Spleen (tissue), 7 donors: Measurements from ENCODE around the gene RANBP17.

Source experiments
- POLR2A ChIP-seq, 3 donors: fragments of 450-650 bp; IDR thresholded peaks; one replicate each; pipeline ENCODE4 v1.5.1; 2017; ENCODE audit warnings: antibody characterized with exemption in 3 of 3, mild to moderate bottlenecking in 1 of 3
- POLR2AphosphoS5 ChIP-seq, 3 donors: sonication (generic); formaldehyde crosslinking; IDR thresholded peaks; one replicate each; pipeline ENCODE4 v1.5.1; 2017; ENCODE audit warnings: antibody characterized with exemption in 3 of 3
- TF ChIP-seq, protein P1 (sequence below), 11 experiments: fragments of 200-600 bp in 7 of 11; fragments of 450-650 bp in 4 of 11; sonication (generic) in 4 of 11; IDR thresholded peaks in 8 of 11; conservative IDR thresholded peaks in 3 of 11; 1 replicate in 7 of 11; 2 replicates in 4 of 11; pipeline versions ENCODE4 v1.4.0 to v1.8.0; 2016 to 2021; ENCODE audit warnings: antibody characterized with exemption in 11 of 11, inconsistent platforms in 4 of 11, mild to moderate bottlenecking in 1 of 11
- donor health status: DM: no; HTN: no; CAD: no; lungs with moderate emphysema.
- donor health status: DM: no; HTN: no; CAD: no.
- donor health status: DM: no; HTN: no; CAD: no.

DNA sequence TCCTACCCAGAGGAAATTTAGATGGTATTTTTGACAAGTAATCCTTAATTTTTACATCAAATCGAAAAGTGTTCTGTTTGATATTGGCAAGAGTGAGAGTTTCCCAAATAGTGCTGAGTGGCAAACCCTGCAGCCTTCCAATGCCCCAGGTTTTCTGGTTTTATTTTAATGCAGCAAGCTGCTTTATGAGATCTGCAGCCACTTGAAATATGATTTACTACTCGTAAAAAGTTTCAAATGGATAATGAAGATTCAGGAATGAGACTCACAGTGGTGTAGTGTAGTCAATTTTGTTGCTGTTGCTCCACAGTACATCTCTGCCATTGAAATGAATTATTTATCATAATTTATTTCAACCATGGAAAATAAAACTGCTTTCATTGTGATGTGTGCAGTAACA is 423.6 kb downstream of the RANBP17 start:
- TF ChIP-seq, protein P1, sequence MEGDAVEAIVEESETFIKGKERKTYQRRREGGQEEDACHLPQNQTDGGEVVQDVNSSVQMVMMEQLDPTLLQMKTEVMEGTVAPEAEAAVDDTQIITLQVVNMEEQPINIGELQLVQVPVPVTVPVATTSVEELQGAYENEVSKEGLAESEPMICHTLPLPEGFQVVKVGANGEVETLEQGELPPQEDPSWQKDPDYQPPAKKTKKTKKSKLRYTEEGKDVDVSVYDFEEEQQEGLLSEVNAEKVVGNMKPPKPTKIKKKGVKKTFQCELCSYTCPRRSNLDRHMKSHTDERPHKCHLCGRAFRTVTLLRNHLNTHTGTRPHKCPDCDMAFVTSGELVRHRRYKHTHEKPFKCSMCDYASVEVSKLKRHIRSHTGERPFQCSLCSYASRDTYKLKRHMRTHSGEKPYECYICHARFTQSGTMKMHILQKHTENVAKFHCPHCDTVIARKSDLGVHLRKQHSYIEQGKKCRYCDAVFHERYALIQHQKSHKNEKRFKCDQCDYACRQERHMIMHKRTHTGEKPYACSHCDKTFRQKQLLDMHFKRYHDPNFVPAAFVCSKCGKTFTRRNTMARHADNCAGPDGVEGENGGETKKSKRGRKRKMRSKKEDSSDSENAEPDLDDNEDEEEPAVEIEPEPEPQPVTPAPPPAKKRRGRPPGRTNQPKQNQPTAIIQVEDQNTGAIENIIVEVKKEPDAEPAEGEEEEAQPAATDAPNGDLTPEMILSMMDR (IDR thresholded peaks at IDR 0.05 in 8 of 11, conservative IDR thresholded peaks at IDR 0.05 in 3 of 11): no peak
- TF ChIP-seq POLR2AphosphoS5 (IDR thresholded peaks at IDR 0.05): no peak
- TF ChIP-seq POLR2A (IDR thresholded peaks at IDR 0.05): no peak
